Panc1 (cell line): ENCODE data around the gene PRUNE2. TPM values are rescaled to one million over a fixed set of nuclear protein-coding genes. Genes with fewer than 3 reads are reported as not detected.

Source experiments
- ATAC-seq: fragments of 200-7000 bp; cut with Tn5 transposase; 2 replicates; pipeline ENCODE4 v1.9.1; 2020; ENCODE audit warnings: mild to moderate bottlenecking, moderate library complexity
- BruUV-seq: library from RNA; stranded (reverse); fragments of 400-500 nt; replicated peaks from 2 replicates; lab custom pipeline; 2021; lab: Mats Ljungman, UMichigan
- CTCF ChIA-PET: fragments of 300-600 bp; sonication (Branson Sonifier 250); formaldehyde crosslinking; loops from one replicate; lab custom pipeline; 2022; ENCODE audit warnings: antibody characterized with exemption; lab: Charles Lee
- POLR2A ChIA-PET: fragments of 300-600 bp; sonication (Branson Sonifier 250); formaldehyde crosslinking; loops from one replicate; lab custom pipeline; 2022; ENCODE audit warnings: antibody characterized with exemption; lab: Charles Lee
- DNase-seq: peaks from one replicate; pipeline ENCODE4 v3.0.0-alpha.2; 2010; ENCODE audit warnings: low read depth, low spot score
- H3K27ac ChIP-seq: 2 replicates; pipeline ENCODE4 v1.5.1; 2011; ENCODE audit warnings: mild to moderate bottlenecking, low read length, inconsistent platforms
- H3K27me3 ChIP-seq: fragments of 200-500 bp; sonication (Bioruptor generic); 2 replicates; pipeline ENCODE4 v1.6.0; 2014; ENCODE audit warnings: low read length, inconsistent platforms; ENCODE audit not compliant: control insufficient read depth, insufficient read depth
- H3K36me3 ChIP-seq: fragments of 200-500 bp; sonication (Bioruptor generic); 2 replicates; pipeline ENCODE4 v1.5.1; 2014; ENCODE audit warnings: inconsistent platforms, mild to moderate bottlenecking, low read length, moderate library complexity; ENCODE audit not compliant: control insufficient read depth, insufficient read depth
- H3K4me1 ChIP-seq: 2 replicates; pipeline ENCODE4 v1.5.1; 2011; ENCODE audit warnings: inconsistent platforms, mild to moderate bottlenecking, low read length, moderate library complexity; ENCODE audit not compliant: control insufficient read depth, insufficient read depth
- H3K4me3 ChIP-seq, 2 experiments: 2 replicates each; pipeline ENCODE4 v1.5.1; 2011 to 2012; ENCODE audit warnings: low read depth in 2 of 2, low read length in 2 of 2, mild to moderate bottlenecking in 2 of 2, inconsistent platforms in 1 of 2, moderate library complexity in 1 of 2
- H3K9me3 ChIP-seq: fragments of 200-500 bp; sonication (Bioruptor generic); 2 replicates; pipeline ENCODE4 v1.5.1; 2014; ENCODE audit warnings: low read depth, mild to moderate bottlenecking, inconsistent platforms, low read length, moderate library complexity; ENCODE audit not compliant: control insufficient read depth, insufficient read depth
- CTCF ChIP-seq: fragments of 450-650 bp; IDR thresholded peaks from 2 replicates; pipeline ENCODE4 v1.5.1; 2017; ENCODE audit warnings: mild to moderate bottlenecking
- POLR2AphosphoS5 ChIP-seq: IDR thresholded peaks from 2 replicates; pipeline ENCODE4 v1.6.1; 2012; ENCODE audit warnings: mild to moderate bottlenecking, low read depth, low read length, moderate library complexity
- REST ChIP-seq, 2 experiments: IDR thresholded peaks; 2 replicates each; pipeline ENCODE4 v1.6.1; 2011 to 2012; ENCODE audit warnings: low read depth in 2 of 2, control low read depth in 1 of 2, low read length in 1 of 2, mild to moderate bottlenecking in 1 of 2, moderate library complexity in 1 of 2; ENCODE audit not compliant: insufficient read depth in 1 of 2
- SIN3A ChIP-seq: IDR thresholded peaks from 2 replicates; pipeline ENCODE4 v1.6.1; 2012; ENCODE audit warnings: low read depth, mild to moderate bottlenecking, low read length, moderate library complexity, borderline replicate concordance; ENCODE audit not compliant: insufficient read depth
- TCF7L2 ChIP-seq: IDR thresholded peaks from 2 replicates; pipeline ENCODE4 v1.6.1; 2011; ENCODE audit warnings: mild to moderate bottlenecking, low read depth, low read length, inconsistent platforms
- in situ Hi-C: cut with HindIII; loops from 2 replicates; pipeline ENCODE4 v1.10.0; 2016; ENCODE audit warnings: low sequenced_read_pairs, low pct_unique_long_range_greater_than_20kb
- intact Hi-C: fragments of 100-400 bp; cut with micrococcal nuclease; formaldehyde crosslinking; loops from one replicate; pipeline ENCODE4 v1.10.0; 2022; ENCODE audit not compliant: unreplicated experiment
- total RNA-seq: library from RNA; stranded (reverse); gene quantifications from one replicate; pipeline ENCODE4 v1.2.1, GENCODE V29; 2021; ENCODE audit not compliant: unreplicated experiment

The PRUNE2 gene
- total RNA-seq, 1 experiment from 2014 or later = 0.18 TPM

- peaks cover 12% of the 10 kb centered on the region for H3K27me3 ChIP-seq
- no TSS peak for BruUV-seq
- no peak overlapping the region for H3K27ac ChIP-seq
- DNase-seq = no peak
- no peaks in the 10 kb centered on the region for H3K36me3 ChIP-seq
- no peak for TF ChIP-seq CTCF
- TF ChIP-seq TCF7L2 = no peak
- TF ChIP-seq POLR2AphosphoS5 = no peak
- TF ChIP-seq REST (IDR thresholded peaks at IDR 0.05; ENCODE audit: insufficient read depth in 1 of 2, low read depth in 2 of 2, low read length in 1 of 2) = no peak
- no peak for TF ChIP-seq SIN3A
- in situ Hi-C loops (no loop called here), intact Hi-C loops (loop anchor here (10.0 kb wide), 1 partner anchor 92 kb away; no protein-coding TSS in a partner anchor)
- POLR2A ChIA-PET = no interaction called here
- no peaks in the 10 kb centered on the region for H3K4me1 ChIP-seq
- ATAC-seq = peak; percentile 45; the same call in 1 of the 2 replicates
- CTCF ChIA-PET = no interaction called here
- H3K4me3 ChIP-seq = no peak overlapping the region; a peak in 1 of 4 replicates
- H3K9me3 ChIP-seq = no peaks in the 10 kb centered on the region
Measured at GRCh38 chr9:76906647-76906975, 697 bp upstream of the PRUNE2 start.

GRCh38 chr9:76904661-76905457 lies 1.1 kb downstream of the PRUNE2 start:
- intact Hi-C loops = loop anchor here (10.0 kb wide), 1 partner anchor 90 kb away; no protein-coding TSS in a partner anchor
- no peak for TF ChIP-seq REST (IDR thresholded peaks at IDR 0.05; ENCODE audit: insufficient read depth in 1 of 2, low read depth in 2 of 2, low read length in 1 of 2)
- TF ChIP-seq POLR2AphosphoS5 = no peak
- no peak for TF ChIP-seq TCF7L2
- TF ChIP-seq CTCF = no peak
- in situ Hi-C loops = no loop called here
- H3K36me3 ChIP-seq = no peaks in the 10 kb centered on the region
- H3K9me3 ChIP-seq = no peaks in the 10 kb centered on the region
- H3K4me3 ChIP-seq = no peak overlapping the region
- CTCF ChIA-PET = no interaction called here
- ATAC-seq (no peak), DNase-seq (no peak)
- peaks cover 12% of the 10 kb centered on the region for H3K27me3 ChIP-seq
- POLR2A ChIA-PET = no interaction called here
- no peak overlapping the region for H3K27ac ChIP-seq
- H3K4me1 ChIP-seq = no peaks in the 10 kb centered on the region
- BruUV-seq = no TSS peak
